Sigmoid colon (tissue), 7 donors: ENCODE measurements around the gene MAD1L1. TPM values are rescaled to one million over a fixed set of nuclear protein-coding genes. Genes with fewer than 3 reads are reported as not detected.

Experiments
- DNase-seq: peaks from one replicate; pipeline ENCODE4 v3.0.0-alpha.2; 2019
- H3K27ac ChIP-seq, 4 donors: fragments of 200-600 bp; sonication (generic); one replicate each; pipeline ENCODE4 v1.5.1; 2016 to 2019; ENCODE audit warnings: mild to moderate bottlenecking in 1 of 4
- H3K27me3 ChIP-seq, 3 donors: fragments of 200-600 bp; sonication (generic); one replicate each; pipeline ENCODE4 v1.5.1; 2019; ENCODE audit warnings: mild to moderate bottlenecking in 1 of 3
- H3K36me3 ChIP-seq, 4 donors: fragments of 200-600 bp; sonication (generic); one replicate each; pipeline ENCODE4 v1.5.1; 2016 to 2019
- H3K4me1 ChIP-seq, 4 donors: fragments of 200-600 bp; sonication (generic); one replicate each; pipeline ENCODE4 v1.5.1; 2017 to 2019
- H3K4me3 ChIP-seq, 4 donors: fragments of 200-600 bp; sonication (generic); one replicate each; pipeline ENCODE4 v1.5.1; 2017 to 2019; ENCODE audit warnings: mild to moderate bottlenecking in 2 of 4, moderate library complexity in 1 of 4
- H3K9me3 ChIP-seq, 4 donors: fragments of 200-600 bp in 3 of 4; sonication (generic) in 3 of 4; one replicate each; pipeline versions ENCODE4 v1.5.1 to v1.6.1; 2013 to 2019
- EP300 ChIP-seq, 4 donors: sonication (generic); formaldehyde crosslinking; IDR thresholded peaks; one replicate each; pipeline ENCODE4 v1.6.1; 2017; ENCODE audit warnings: antibody characterized with exemption in 4 of 4
- POLR2A ChIP-seq, 2 donors: fragments of 450-650 bp; IDR thresholded peaks; one replicate each; pipeline ENCODE4 v1.6.1; 2016; ENCODE audit warnings: antibody characterized with exemption in 2 of 2, mild to moderate bottlenecking in 2 of 2, moderate library complexity in 2 of 2
- POLR2AphosphoS5 ChIP-seq, 4 donors: sonication (generic); formaldehyde crosslinking; IDR thresholded peaks; one replicate each; pipeline ENCODE4 v1.6.1; 2017; ENCODE audit warnings: antibody characterized with exemption in 4 of 4
- WGBS, 2 donors: extraction: QIAGEN DNeasy Blood & Tissue Kit; methylation state at CpG; one replicate each; pipeline ENCODE4 v1.1.7; 2013; 5-methylcytosine and 5-hydroxymethylcytosine counted together
- intact Hi-C: fragments of 100-400 bp; cut with DNase I; formaldehyde crosslinking; loops from one replicate; pipeline ENCODE4 v1.15.1; 2023
- polyA plus RNA-seq, 3 donors: library from polyadenylated mRNA; stranded (reverse); fragments of 200-250 nt; gene quantifications; one replicate each; pipeline ENCODE4 v1.2.3, GENCODE V29; 2013
- total RNA-seq, 4 donors: library from RNA; depleted of rRNA; stranded (reverse); fragments of >200 nt; gene quantifications; one replicate each; pipeline ENCODE4 v1.1.0, GENCODE V29; 2016
- TF ChIP-seq, protein P1 (sequence below), 4 experiments: fragments of 450-650 bp in 3 of 4; fragments of 200-600 bp in 1 of 4; IDR thresholded peaks; one replicate each; pipeline ENCODE4 v1.5.1; 2016 to 2019; ENCODE audit warnings: antibody characterized with exemption in 4 of 4, mild to moderate bottlenecking in 3 of 4, moderate library complexity in 2 of 4
- donor health status: healthy with polysubstance abuse.
- donor health status: Bipolar disorder and iron deficiency.
- donor health status: healthy.

The MAD1L1 gene
- total and polyA plus RNA-seq, 7 donors: 10.2 to 38.4 (median 20.6) TPM

DNA sequence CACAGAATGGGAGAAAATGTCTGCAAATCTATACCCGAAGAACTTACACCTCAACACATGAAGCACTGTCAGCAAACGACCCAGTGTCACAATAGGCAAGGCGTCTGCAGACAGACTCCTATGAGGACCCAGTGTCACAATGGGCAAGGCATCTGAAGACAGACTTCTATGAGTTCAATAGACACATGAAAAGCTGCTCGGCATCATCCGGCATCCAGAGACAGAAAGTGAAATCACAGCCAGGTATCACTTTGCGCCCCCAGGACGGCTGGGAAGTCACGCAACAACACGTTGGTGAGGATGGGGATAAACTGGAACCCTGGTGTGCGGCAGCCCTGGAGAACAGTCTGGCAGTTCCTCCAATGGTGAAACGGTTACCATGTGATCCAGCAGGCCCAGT is 289.4 kb downstream of the MAD1L1 start:
- H3K27ac ChIP-seq: no peak overlapping the region
- intact Hi-C loops: no loop called here
- TF ChIP-seq EP300 (IDR thresholded peaks at IDR 0.05): no peak
- no peak for TF ChIP-seq POLR2A (IDR thresholded peaks at IDR 0.05)
- no peak for TF ChIP-seq POLR2AphosphoS5 (IDR thresholded peaks at IDR 0.05)
- TF ChIP-seq, protein P1, sequence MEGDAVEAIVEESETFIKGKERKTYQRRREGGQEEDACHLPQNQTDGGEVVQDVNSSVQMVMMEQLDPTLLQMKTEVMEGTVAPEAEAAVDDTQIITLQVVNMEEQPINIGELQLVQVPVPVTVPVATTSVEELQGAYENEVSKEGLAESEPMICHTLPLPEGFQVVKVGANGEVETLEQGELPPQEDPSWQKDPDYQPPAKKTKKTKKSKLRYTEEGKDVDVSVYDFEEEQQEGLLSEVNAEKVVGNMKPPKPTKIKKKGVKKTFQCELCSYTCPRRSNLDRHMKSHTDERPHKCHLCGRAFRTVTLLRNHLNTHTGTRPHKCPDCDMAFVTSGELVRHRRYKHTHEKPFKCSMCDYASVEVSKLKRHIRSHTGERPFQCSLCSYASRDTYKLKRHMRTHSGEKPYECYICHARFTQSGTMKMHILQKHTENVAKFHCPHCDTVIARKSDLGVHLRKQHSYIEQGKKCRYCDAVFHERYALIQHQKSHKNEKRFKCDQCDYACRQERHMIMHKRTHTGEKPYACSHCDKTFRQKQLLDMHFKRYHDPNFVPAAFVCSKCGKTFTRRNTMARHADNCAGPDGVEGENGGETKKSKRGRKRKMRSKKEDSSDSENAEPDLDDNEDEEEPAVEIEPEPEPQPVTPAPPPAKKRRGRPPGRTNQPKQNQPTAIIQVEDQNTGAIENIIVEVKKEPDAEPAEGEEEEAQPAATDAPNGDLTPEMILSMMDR (IDR thresholded peaks at IDR 0.05): no peak
- no peak overlapping the region for H3K4me3 ChIP-seq
- 81 to 84% methylated on average over 11 of the region's 11 CpGs for WGBS, 2 donors
- no peaks in the 10 kb centered on the region for H3K4me1 ChIP-seq
- H3K27me3 ChIP-seq: no peaks in the 10 kb centered on the region
- no peaks in the 10 kb centered on the region for H3K36me3 ChIP-seq
- H3K9me3 ChIP-seq: no peaks in the 10 kb centered on the region
- no peak for DNase-seq

DNA sequence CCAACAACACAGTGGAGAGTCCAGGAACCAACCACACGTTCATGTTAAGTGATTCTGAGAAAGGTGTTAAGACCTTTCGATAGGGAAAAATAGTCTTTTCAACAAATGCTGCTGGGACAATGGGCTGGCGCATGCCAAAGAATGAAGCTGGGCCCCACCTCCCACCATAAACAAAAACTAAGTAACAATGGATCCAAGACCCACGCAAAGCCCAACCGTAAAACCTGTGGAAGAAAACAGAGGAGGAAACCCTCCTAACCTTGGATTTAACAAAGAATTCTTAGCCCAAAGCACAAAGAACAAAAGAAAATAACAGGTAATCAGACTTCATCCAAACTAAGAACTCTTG is 289.8 kb downstream of the MAD1L1 start:
- Histone ChIP-seq H3K27ac (no peak overlapping the region), H3K36me3 (no peaks in the 10 kb centered on the region), H3K4me3 (no peak overlapping the region), H3K4me1 (no peaks in the 10 kb centered on the region), H3K9me3 (no peaks in the 10 kb centered on the region), H3K27me3 (no peaks in the 10 kb centered on the region)
- intact Hi-C loops: no loop called here
- TF ChIP-seq POLR2AphosphoS5 (IDR thresholded peaks at IDR 0.05) (no peak), POLR2A (IDR thresholded peaks at IDR 0.05) (no peak), EP300 (IDR thresholded peaks at IDR 0.05) (no peak)
- TF ChIP-seq, protein P1 (IDR thresholded peaks at IDR 0.05): no peak
- no peak for DNase-seq
- 75 to 92% methylated on average over 5 of the region's 5 CpGs for WGBS, 2 donors

DNA sequence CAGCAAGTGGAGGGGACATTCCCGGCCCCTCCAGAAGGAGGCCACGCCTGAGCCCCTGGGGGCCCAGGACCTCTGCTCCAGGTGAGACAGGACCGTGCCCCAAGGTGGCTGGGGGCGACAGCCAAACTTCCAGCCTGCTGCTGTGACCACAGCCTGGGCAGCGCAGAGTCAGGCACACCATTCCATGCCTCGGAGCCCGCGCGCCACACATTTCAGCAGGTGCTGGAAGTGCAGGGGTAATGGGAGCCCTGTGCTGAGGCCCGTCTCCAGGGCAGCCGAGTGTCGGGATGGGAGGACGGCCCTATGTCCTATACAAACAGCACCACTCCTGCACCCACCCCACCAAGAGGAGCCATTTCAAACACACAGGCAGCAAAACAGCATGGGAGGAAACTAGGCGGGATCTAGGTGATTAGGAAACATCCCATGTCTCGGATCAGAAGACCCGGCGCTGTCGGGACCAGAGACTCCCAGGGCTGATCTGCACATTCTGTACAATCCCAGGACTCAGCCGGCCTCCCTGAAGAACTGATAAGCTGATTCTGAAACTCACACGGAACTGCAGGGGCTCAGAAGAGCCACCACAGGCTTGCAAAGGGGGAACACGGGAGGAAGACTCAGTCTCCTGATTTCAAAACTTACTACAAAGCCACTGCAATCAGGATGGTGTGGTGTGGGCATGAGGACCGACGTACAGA is 290.4 kb downstream of the MAD1L1 start:
- no peaks in the 10 kb centered on the region for H3K4me1 ChIP-seq
- no peaks in the 10 kb centered on the region for H3K27me3 ChIP-seq
- no peak overlapping the region for H3K4me3 ChIP-seq
- intact Hi-C loops: no loop called here
- H3K27ac ChIP-seq: no peak overlapping the region
- no peaks in the 10 kb centered on the region for H3K36me3 ChIP-seq
- no peaks in the 10 kb centered on the region for H3K9me3 ChIP-seq
- WGBS, 2 donors: 91 to 96% methylated on average over 23 of the region's 23 CpGs
- TF ChIP-seq, protein P1 (IDR thresholded peaks at IDR 0.05): no peak
- TF ChIP-seq POLR2AphosphoS5 (IDR thresholded peaks at IDR 0.05) (no peak), EP300 (IDR thresholded peaks at IDR 0.05) (no peak), POLR2A (IDR thresholded peaks at IDR 0.05) (no peak)
- no peak for DNase-seq

DNA sequence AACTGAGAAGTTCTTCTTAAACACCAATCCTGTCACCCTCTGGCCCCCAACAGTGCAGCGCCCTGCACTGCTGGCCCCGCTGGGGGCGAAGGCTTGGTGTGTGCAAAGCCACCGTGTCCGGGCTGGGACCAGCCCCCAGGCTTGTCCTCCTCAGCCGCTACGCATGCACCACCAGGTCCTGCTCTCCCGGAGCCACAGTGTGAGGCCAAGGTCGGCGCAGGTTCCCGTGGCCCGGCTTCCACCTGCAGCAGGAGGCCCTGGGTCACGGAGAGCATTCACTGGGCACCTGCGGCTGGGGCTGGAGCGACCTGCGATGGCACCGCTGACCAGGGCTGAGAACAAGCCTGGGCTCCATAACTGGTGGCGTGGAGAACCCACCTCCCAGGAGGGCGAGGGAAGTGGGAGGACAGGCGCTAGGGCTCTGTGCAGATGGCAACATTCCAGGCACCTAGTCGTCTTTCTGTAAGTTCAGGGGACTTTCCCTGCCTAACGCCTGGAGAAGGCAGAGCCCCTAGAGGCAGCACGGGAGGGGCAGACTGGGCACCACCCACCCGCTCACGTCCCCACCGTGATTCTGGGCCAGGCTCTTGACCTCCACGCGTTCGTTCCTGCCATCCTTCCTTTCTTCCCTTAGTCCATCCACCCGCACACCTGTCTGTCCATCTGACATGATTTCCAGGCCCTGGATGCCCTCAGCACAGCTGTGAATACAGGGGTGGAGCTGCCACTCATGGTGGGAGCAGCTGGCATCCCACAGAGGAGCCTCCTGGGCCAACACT is 291.1 kb downstream of the MAD1L1 start:
- H3K4me1 ChIP-seq: no peaks in the 10 kb centered on the region
- no peaks in the 10 kb centered on the region for H3K27me3 ChIP-seq
- H3K9me3 ChIP-seq: no peaks in the 10 kb centered on the region
- TF ChIP-seq POLR2AphosphoS5 (IDR thresholded peaks at IDR 0.05) (no peak), EP300 (IDR thresholded peaks at IDR 0.05) (no peak), POLR2A (IDR thresholded peaks at IDR 0.05) (no peak)
- TF ChIP-seq, protein P1 (IDR thresholded peaks at IDR 0.05): no peak
- 83 to 90% methylated on average over 30 of the region's 30 CpGs for WGBS, 2 donors
- no peak overlapping the region for H3K4me3 ChIP-seq
- H3K36me3 ChIP-seq: no peaks in the 10 kb centered on the region
- no peak overlapping the region for H3K27ac ChIP-seq
- intact Hi-C loops: no loop called here
- DNase-seq: no peak
